ENCODE data around the gene KCTD17.

DNA sequence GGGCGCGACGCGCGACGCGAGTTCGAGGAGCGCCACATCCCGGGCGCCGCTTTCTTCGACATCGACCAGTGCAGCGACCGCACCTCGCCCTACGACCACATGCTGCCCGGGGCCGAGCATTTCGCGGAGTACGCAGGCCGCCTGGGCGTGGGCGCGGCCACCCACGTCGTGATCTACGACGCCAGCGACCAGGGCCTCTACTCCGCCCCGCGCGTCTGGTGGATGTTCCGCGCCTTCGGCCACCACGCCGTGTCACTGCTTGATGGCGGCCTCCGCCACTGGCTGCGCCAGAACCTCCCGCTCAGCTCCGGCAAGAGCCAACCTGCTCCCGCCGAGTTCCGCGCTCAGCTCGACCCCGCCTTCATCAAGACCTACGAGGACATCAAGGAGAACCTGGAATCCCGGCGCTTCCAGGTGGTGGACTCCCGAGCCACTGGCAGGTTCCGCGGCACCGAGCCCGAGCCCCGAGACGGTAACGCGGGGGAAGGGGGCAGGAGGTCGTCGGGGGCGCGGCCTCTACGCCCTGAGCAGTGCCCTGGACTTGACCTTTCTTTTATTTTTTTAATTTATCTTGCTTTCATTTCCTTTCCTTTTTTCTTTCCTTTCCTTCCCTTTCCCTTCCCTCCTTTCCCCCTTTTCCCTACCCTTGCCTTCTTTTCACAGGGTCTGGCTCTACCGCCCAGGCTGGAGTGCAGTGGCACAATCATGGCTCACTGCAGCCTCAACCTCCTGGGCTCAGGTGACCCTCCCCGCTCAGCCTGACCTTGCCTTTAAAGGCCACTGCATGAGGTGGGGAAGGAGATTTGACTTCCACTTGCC, 27.0 kb upstream of the KCTD17 start:
- TF ChIP-seq, protein P1, sequence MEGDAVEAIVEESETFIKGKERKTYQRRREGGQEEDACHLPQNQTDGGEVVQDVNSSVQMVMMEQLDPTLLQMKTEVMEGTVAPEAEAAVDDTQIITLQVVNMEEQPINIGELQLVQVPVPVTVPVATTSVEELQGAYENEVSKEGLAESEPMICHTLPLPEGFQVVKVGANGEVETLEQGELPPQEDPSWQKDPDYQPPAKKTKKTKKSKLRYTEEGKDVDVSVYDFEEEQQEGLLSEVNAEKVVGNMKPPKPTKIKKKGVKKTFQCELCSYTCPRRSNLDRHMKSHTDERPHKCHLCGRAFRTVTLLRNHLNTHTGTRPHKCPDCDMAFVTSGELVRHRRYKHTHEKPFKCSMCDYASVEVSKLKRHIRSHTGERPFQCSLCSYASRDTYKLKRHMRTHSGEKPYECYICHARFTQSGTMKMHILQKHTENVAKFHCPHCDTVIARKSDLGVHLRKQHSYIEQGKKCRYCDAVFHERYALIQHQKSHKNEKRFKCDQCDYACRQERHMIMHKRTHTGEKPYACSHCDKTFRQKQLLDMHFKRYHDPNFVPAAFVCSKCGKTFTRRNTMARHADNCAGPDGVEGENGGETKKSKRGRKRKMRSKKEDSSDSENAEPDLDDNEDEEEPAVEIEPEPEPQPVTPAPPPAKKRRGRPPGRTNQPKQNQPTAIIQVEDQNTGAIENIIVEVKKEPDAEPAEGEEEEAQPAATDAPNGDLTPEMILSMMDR (conservative IDR thresholded peaks at IDR 0.05; ENCODE audit: low read length) = no peak
- no peak for TF ChIP-seq EZH2phosphoT487 (IDR thresholded peaks at IDR 0.05; ENCODE audit: borderline replicate concordance)

Measured in Loucy (cell line).